Measurements from ENCODE around the gene ZSWIM8.
"Not testable (repeated sequence)": the region's sequence is repeated elsewhere in the genome, so short reads cannot be mapped to it uniquely, and the experiment has no call there.

The ZSWIM8 gene

GRCh38 chr10:73781879-73782748 lies 3.3 kb upstream of the ZSWIM8 start, which contains the start of gene CHCHD1:
TSS of gene CHCHD1 (plus strand) at chr10:73782048. CDS start at chr10:73782076, 28 bp downstream.
- peak; percentile 57 for DNase-seq (ENCODE audit: low read depth)
- TF ChIP-seq CTCF (IDR thresholded peaks at IDR 0.05; ENCODE audit: low read depth, low read length, missing control alignments) = no peak
- H3K4me3 ChIP-seq (ENCODE audit: low read depth, low read length) = peak within 1 kb of the TSS; percentile 93

- DNase-seq (ENCODE audit: low read depth) = no peak
- TF ChIP-seq CTCF (IDR thresholded peaks at IDR 0.05; ENCODE audit: low read depth, low read length, missing control alignments) = no peak
- H3K4me3 ChIP-seq (ENCODE audit: low read depth, low read length) = peak overlapping the region; percentile 93
Measured at GRCh38 chr10:73782749-73783085, 2.7 kb upstream of the ZSWIM8 start.

GRCh38 chr10:73785721-73786511 lies 510 bp downstream of the ZSWIM8 start:
- peak overlapping the region; percentile 91 for H3K4me3 ChIP-seq (ENCODE audit: low read depth, low read length)
- DNase-seq (ENCODE audit: low read depth) = no peak
- no peak for TF ChIP-seq CTCF (IDR thresholded peaks at IDR 0.05; ENCODE audit: low read depth, low read length, missing control alignments)

- no peak for DNase-seq (ENCODE audit: low read depth)
- TF ChIP-seq CTCF (IDR thresholded peaks at IDR 0.05; ENCODE audit: low read depth, low read length, missing control alignments) = no peak
- peak overlapping the region; percentile 91 for H3K4me3 ChIP-seq (ENCODE audit: low read depth, low read length)
Measured at GRCh38 chr10:73786512-73786885, 1.1 kb downstream of the ZSWIM8 start.

GRCh38 chr10:73787031-73787800 lies 1.8 kb downstream of the ZSWIM8 start:
- H3K4me3 ChIP-seq (ENCODE audit: low read depth, low read length); DNase-seq (ENCODE audit: low read depth): not testable (repeated sequence)

GRCh38 chr10:73788864-73789658 lies 3.7 kb downstream of the ZSWIM8 start:
- no peak for DNase-seq (ENCODE audit: low read depth)
- H3K4me3 ChIP-seq (ENCODE audit: low read depth, low read length) = no peak overlapping the region
- TF ChIP-seq CTCF (IDR thresholded peaks at IDR 0.05; ENCODE audit: low read depth, low read length, missing control alignments) = no peak
